Measurements from ENCODE around the gene ABCC12.

Gene ABCC12

GRCh38 chr16:48124266-48124665, 31.5 kb downstream of the ABCC12 start:
- Histone ChIP-seq H3F3A (ENCODE audit: low read depth) (no peaks in the 10 kb centered on the region), H3K36me3 (ENCODE audit: insufficient read depth, low read length) (no peaks in the 10 kb centered on the region), H4K20me1 (ENCODE audit: insufficient read depth, low read length, poor library complexity, severe bottlenecking) (no peaks in the 10 kb centered on the region), H3K79me2 (ENCODE audit: insufficient read depth, low read length) (no peaks in the 10 kb centered on the region), H2AFZ (ENCODE audit: low read length) (no peak overlapping the region), H3K4me2 (ENCODE audit: low read depth, low read length, poor library complexity, severe bottlenecking) (no peak overlapping the region), H3K27me3 (ENCODE audit: insufficient read depth, low read length, poor library complexity, severe bottlenecking) (no peaks in the 10 kb centered on the region), H3K9me3 (ENCODE audit: insufficient read depth, low read depth, low read length) (no peaks in the 10 kb centered on the region), H3K9me2 (replicated peaks; ENCODE audit: low read depth, low read length) (no peaks in the 10 kb centered on the region), H3K4me1 (ENCODE audit: insufficient read depth, low read length, poor library complexity, severe bottlenecking) (no peaks in the 10 kb centered on the region), H3K4me3 (ENCODE audit: low read length, poor library complexity, severe bottlenecking) (no peak overlapping the region), H3K9ac (ENCODE audit: low read depth, low read length, poor library complexity, severe bottlenecking) (no peak overlapping the region)
- TF ChIP-seq CTCF (conservative IDR thresholded peaks at IDR 0.05; ENCODE audit: low read length) (no peak), EZH2phosphoT487 (IDR thresholded peaks at IDR 0.05; ENCODE audit: borderline replicate concordance) (no peak)

GRCh38 chr16:48123104-48123788, 32.5 kb downstream of the ABCC12 start:
- Histone ChIP-seq H3F3A (ENCODE audit: low read depth) (no peaks in the 10 kb centered on the region), H2AFZ (ENCODE audit: low read length) (no peak overlapping the region), H4K20me1 (ENCODE audit: insufficient read depth, low read length, poor library complexity, severe bottlenecking) (no peaks in the 10 kb centered on the region), H3K4me3 (ENCODE audit: low read length, poor library complexity, severe bottlenecking) (no peak overlapping the region), H3K27me3 (ENCODE audit: insufficient read depth, low read length, poor library complexity, severe bottlenecking) (no peaks in the 10 kb centered on the region), H3K9me3 (ENCODE audit: insufficient read depth, low read depth, low read length) (no peaks in the 10 kb centered on the region), H3K9me2 (replicated peaks; ENCODE audit: low read depth, low read length) (no peaks in the 10 kb centered on the region), H3K4me1 (ENCODE audit: insufficient read depth, low read length, poor library complexity, severe bottlenecking) (no peaks in the 10 kb centered on the region), H3K79me2 (ENCODE audit: insufficient read depth, low read length) (no peaks in the 10 kb centered on the region), H3K9ac (ENCODE audit: low read depth, low read length, poor library complexity, severe bottlenecking) (no peak overlapping the region), H3K36me3 (ENCODE audit: insufficient read depth, low read length) (no peaks in the 10 kb centered on the region), H3K4me2 (ENCODE audit: low read depth, low read length, poor library complexity, severe bottlenecking) (no peak overlapping the region)
- TF ChIP-seq CTCF (conservative IDR thresholded peaks at IDR 0.05; ENCODE audit: low read length): no peak
- no peak for TF ChIP-seq EZH2phosphoT487 (IDR thresholded peaks at IDR 0.05; ENCODE audit: borderline replicate concordance)

GRCh38 chr16:48121276-48121675, 34.5 kb downstream of the ABCC12 start:
- Histone ChIP-seq H3K4me3 (ENCODE audit: low read length, poor library complexity, severe bottlenecking) (no peak overlapping the region), H3K9me3 (ENCODE audit: insufficient read depth, low read depth, low read length) (no peaks in the 10 kb centered on the region), H3K9me2 (replicated peaks; ENCODE audit: low read depth, low read length) (no peaks in the 10 kb centered on the region), H2AFZ (ENCODE audit: low read length) (no peak overlapping the region), H3K36me3 (ENCODE audit: insufficient read depth, low read length) (no peaks in the 10 kb centered on the region), H3K79me2 (ENCODE audit: insufficient read depth, low read length) (no peaks in the 10 kb centered on the region), H4K20me1 (ENCODE audit: insufficient read depth, low read length, poor library complexity, severe bottlenecking) (no peaks in the 10 kb centered on the region), H3F3A (ENCODE audit: low read depth) (no peaks in the 10 kb centered on the region), H3K4me2 (ENCODE audit: low read depth, low read length, poor library complexity, severe bottlenecking) (no peak overlapping the region), H3K27me3 (ENCODE audit: insufficient read depth, low read length, poor library complexity, severe bottlenecking) (no peaks in the 10 kb centered on the region), H3K9ac (ENCODE audit: low read depth, low read length, poor library complexity, severe bottlenecking) (no peak overlapping the region), H3K4me1 (ENCODE audit: insufficient read depth, low read length, poor library complexity, severe bottlenecking) (no peaks in the 10 kb centered on the region)
- TF ChIP-seq EZH2phosphoT487 (IDR thresholded peaks at IDR 0.05; ENCODE audit: borderline replicate concordance): no peak
- no peak for TF ChIP-seq CTCF (conservative IDR thresholded peaks at IDR 0.05; ENCODE audit: low read length)

Data from Loucy (cell line).